Dermis blood vessel endothelial cell (primary cell): ENCODE results near the gene ANKMY2. TPM values are rescaled to one million over a fixed set of nuclear protein-coding genes. Genes with fewer than 3 reads are reported as not detected.
A peak's percentile ranks its signal among the peaks of the same experiment; 100 is the strongest.

ENCODE experiments used
- DNase-seq: peaks from one replicate; pipeline ENCODE4 v3.0.0; 2010
- total RNA-seq: library from RNA; depleted of rRNA; stranded (reverse); fragments of >200 nt; gene quantifications from 2 replicates; pipeline ENCODE4 v1.2.3, GENCODE V29; 2014

The ANKMY2 gene
- total RNA-seq, 1 donor from 2014 or later = 14.6 TPM

GRCh38 chr7:16564023-16564380 is 81.6 kb downstream of the ANKMY2 start:
- DNase-seq = no peak

- peak; percentile 10 for DNase-seq
These were observed 82.1 kb downstream of the ANKMY2 start for GRCh38 chr7:16563281-16564022.

- DNase-seq = no peak
These were observed 82.9 kb downstream of the ANKMY2 start for GRCh38 chr7:16562456-16563220.

GRCh38 chr7:16561943-16562342 is 83.6 kb downstream of the ANKMY2 start:
- DNase-seq = no peak

- DNase-seq = peak; percentile 4
These were observed 85.9 kb downstream of the ANKMY2 start for GRCh38 chr7:16559497-16560179.

- no peak for DNase-seq
These were observed 86.7 kb downstream of the ANKMY2 start for GRCh38 chr7:16558761-16559302.

GRCh38 chr7:16556359-16556758 is 89.2 kb downstream of the ANKMY2 start:
- no peak for DNase-seq

- no peak for DNase-seq
These were observed 90.9 kb downstream of the ANKMY2 start for GRCh38 chr7:16554518-16555236.

- no peak for DNase-seq
These were observed 94.9 kb downstream of the ANKMY2 start for GRCh38 chr7:16550671-16551070.

Other genes starting within 250 kb of the ANKMY2 start
- 1.9 and 2.0 TPM in 2 replicates for gene CRPPA, start 224.2 kb downstream of the ANKMY2 start, total RNA-seq
- gene SOSTDC1, start 180.0 kb downstream of the ANKMY2 start, total RNA-seq = 0.05 and 0.17 TPM in 2 replicates
- gene LRRC72, start 118.9 kb downstream of the ANKMY2 start, total RNA-seq = not detected in 2 replicates
- gene BZW2, start 427 bp upstream of the ANKMY2 start, total RNA-seq = 134 and 208 TPM in 2 replicates
- gene TSPAN13, start 108.0 kb upstream of the ANKMY2 start, total RNA-seq = 64.4 and 69.8 TPM in 2 replicates
- 0.51 TPM in 1 of 2 replicates, not detected in the other for gene AGR2, start 159.2 kb upstream of the ANKMY2 start, total RNA-seq
- gene AGR3, start 236.2 kb upstream of the ANKMY2 start, total RNA-seq = 0.19 TPM in 1 of 2 replicates, not detected in the other